ENCODE results near the gene C12orf76. TPM values are rescaled to one million over a fixed set of nuclear protein-coding genes. Genes with fewer than 3 reads are reported as not detected.

Gene C12orf76
- total RNA-seq, 1 experiment from 2014 or later = 29.4 TPM

DNA sequence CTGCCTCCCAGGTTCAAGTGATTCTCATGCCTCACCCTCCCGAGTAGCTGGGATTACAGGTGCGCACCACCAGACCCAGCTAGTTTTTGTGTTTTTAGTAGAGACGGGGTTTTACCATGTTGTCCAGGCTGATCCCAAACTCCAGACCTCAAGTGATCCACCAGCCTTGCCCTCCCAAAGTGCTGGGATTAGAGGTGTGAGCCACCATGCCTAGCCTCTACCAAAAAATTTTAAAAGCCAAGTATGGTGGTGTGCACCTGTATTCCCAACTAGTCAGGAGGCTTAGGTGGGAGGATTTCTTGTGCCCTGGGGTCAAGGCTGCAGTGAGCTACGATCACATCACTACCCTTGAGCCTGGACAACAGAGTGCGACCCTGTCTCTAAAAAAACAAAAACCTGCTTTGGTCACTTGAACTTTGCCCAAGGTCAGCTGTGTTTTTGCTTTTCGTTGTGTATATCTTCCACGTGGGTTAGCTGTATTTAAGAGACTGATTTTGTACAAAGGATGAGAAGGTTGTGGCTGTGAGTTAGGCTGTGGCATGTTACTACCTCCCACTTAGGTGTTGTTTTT lies 12.7 kb downstream of the C12orf76 start:
- Histone ChIP-seq H3K9me2 (ENCODE audit: insufficient read depth) (no peaks in the 10 kb centered on the region), H3F3A (ENCODE audit: insufficient read depth, low read depth) (peaks cover 34% of the 10 kb centered on the region), H3K36me3 (ENCODE audit: low read depth) (peaks cover 9% of the 10 kb centered on the region), H3K4me2 (no peak overlapping the region), H3K4me1 (replicated peaks; ENCODE audit: insufficient read depth) (peaks cover 26% of the 10 kb centered on the region), H3K27me3 (ENCODE audit: insufficient read depth, low read depth) (no peaks in the 10 kb centered on the region), H3K27ac (no peak overlapping the region), H3K9me3 (ENCODE audit: insufficient read depth, low read depth) (no peaks in the 10 kb centered on the region), H2AFZ (no peak overlapping the region), H4K20me1 (ENCODE audit: insufficient read depth) (no peaks in the 10 kb centered on the region), H3K4me3 (no peak overlapping the region), H3K79me2 (ENCODE audit: low read depth) (peaks cover 14% of the 10 kb centered on the region; the same call in 1 of the 2 replicates)
- intact Hi-C loops (cut with micrococcal nuclease; ENCODE audit: unreplicated experiment) = loop anchor here (5.0 kb wide), 2 partner anchors 67 to 83 kb away; no protein-coding TSS in a partner anchor
- TF ChIP-seq, protein P1, sequence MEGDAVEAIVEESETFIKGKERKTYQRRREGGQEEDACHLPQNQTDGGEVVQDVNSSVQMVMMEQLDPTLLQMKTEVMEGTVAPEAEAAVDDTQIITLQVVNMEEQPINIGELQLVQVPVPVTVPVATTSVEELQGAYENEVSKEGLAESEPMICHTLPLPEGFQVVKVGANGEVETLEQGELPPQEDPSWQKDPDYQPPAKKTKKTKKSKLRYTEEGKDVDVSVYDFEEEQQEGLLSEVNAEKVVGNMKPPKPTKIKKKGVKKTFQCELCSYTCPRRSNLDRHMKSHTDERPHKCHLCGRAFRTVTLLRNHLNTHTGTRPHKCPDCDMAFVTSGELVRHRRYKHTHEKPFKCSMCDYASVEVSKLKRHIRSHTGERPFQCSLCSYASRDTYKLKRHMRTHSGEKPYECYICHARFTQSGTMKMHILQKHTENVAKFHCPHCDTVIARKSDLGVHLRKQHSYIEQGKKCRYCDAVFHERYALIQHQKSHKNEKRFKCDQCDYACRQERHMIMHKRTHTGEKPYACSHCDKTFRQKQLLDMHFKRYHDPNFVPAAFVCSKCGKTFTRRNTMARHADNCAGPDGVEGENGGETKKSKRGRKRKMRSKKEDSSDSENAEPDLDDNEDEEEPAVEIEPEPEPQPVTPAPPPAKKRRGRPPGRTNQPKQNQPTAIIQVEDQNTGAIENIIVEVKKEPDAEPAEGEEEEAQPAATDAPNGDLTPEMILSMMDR (conservative IDR thresholded peaks at IDR 0.05) = no peak
- no peak for TF ChIP-seq EZH2 (IDR thresholded peaks at IDR 0.05; ENCODE audit: low read depth)
- BruUV-seq (replicated peaks) = no TSS peak
- CTCF ChIA-PET = no interaction called here
- DNase-seq = no peak
- POLR2A ChIA-PET (ENCODE audit: unreplicated experiment) = no interaction called here

DNA sequence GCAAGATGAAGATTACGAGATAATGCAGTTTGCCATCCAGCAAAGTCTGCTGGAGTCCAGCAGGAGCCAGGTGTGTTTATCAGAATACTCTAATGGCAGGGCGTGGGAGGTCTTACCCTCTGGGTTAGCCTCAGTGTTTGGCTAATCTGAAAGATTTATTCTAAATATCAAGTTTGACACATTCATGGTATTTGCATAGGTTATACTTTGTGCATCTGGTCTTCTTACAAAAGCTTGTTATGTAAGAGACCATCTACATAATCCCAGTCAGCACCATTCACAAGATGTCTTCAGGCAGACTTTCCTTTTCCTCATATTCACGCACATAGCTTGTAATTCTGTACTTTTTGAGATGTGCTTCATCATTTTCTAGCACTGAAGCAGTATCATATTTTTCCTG lies 14.4 kb downstream of the C12orf76 start:
- no peak overlapping the region for H3K27ac ChIP-seq
- no peak overlapping the region for H2AFZ ChIP-seq
- H3K9me3 ChIP-seq (ENCODE audit: insufficient read depth, low read depth) = no peaks in the 10 kb centered on the region
- H3K9me2 ChIP-seq (ENCODE audit: insufficient read depth) = no peaks in the 10 kb centered on the region
- no peaks in the 10 kb centered on the region for H3K27me3 ChIP-seq (ENCODE audit: insufficient read depth, low read depth)
- no peak for TF ChIP-seq EZH2 (IDR thresholded peaks at IDR 0.05; ENCODE audit: low read depth)
- TF ChIP-seq, protein P1 (conservative IDR thresholded peaks at IDR 0.05) = no peak
- ChIA-PET CTCF (interaction anchor here (0.7 kb wide), 1 partner anchor 423 kb away, joined by 3 read pairs; no protein-coding TSS in a partner anchor), POLR2A (ENCODE audit: unreplicated experiment) (no interaction called here)
- no peak overlapping the region for H3K4me2 ChIP-seq
- peaks cover 14% of the 10 kb centered on the region; the same call in 1 of the 2 replicates for H3K79me2 ChIP-seq (ENCODE audit: low read depth)
- no peak overlapping the region for H3K4me3 ChIP-seq
- no peak for DNase-seq
- peaks cover 9% of the 10 kb centered on the region for H3K36me3 ChIP-seq (ENCODE audit: low read depth)
- peaks cover 11% of the 10 kb centered on the region for H3K4me1 ChIP-seq (replicated peaks; ENCODE audit: insufficient read depth)
- H4K20me1 ChIP-seq (ENCODE audit: insufficient read depth) = no peaks in the 10 kb centered on the region
- intact Hi-C loops (cut with micrococcal nuclease; ENCODE audit: unreplicated experiment) = no loop called here
- BruUV-seq (replicated peaks) = no TSS peak
- H3F3A ChIP-seq (ENCODE audit: insufficient read depth, low read depth) = peaks cover 19% of the 10 kb centered on the region

DNA sequence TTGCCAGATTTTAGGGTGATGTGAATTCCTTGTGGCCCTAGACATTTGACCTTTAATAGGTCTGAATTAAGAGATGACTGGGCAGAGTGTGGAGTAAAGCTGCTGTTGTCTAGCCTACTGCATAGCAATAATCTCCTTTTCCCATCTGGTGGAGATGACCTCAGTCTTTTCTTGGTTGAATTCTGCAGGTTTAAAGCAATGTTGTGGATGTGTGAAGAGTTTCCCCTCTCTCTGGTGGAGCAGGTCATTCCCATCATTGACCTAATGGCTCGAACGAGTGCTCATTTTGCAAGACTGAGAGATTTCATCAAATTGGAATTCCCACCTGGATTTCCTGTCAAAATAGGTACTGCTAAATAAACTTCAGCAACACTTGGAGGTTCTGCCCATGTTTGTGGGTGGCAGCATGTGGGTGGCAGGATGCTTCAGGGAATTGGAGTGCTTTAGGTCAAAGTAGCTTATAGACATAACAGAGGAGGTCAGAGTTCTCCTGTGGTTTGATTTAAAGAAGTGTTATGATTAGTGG lies 19.0 kb downstream of the C12orf76 start:
- H3K36me3 ChIP-seq (ENCODE audit: low read depth) = peaks cover 17% of the 10 kb centered on the region
- CTCF ChIA-PET = no interaction called here

More for the DNA sequence above, 19.0 kb downstream of the C12orf76 start:
- no TSS peak for BruUV-seq (replicated peaks)
- intact Hi-C loops (cut with micrococcal nuclease; ENCODE audit: unreplicated experiment) = no loop called here
- Histone ChIP-seq H4K20me1 (ENCODE audit: insufficient read depth) (no peaks in the 10 kb centered on the region), H3K4me3 (no peak overlapping the region), H3K27me3 (ENCODE audit: insufficient read depth, low read depth) (no peaks in the 10 kb centered on the region), H3K9me3 (ENCODE audit: insufficient read depth, low read depth) (no peaks in the 10 kb centered on the region), H3K4me2 (no peak overlapping the region), H3K27ac (no peak overlapping the region), H3K4me1 (replicated peaks; ENCODE audit: insufficient read depth) (no peaks in the 10 kb centered on the region), H3K79me2 (ENCODE audit: low read depth) (no peaks in the 10 kb centered on the region), H3K9me2 (ENCODE audit: insufficient read depth) (no peaks in the 10 kb centered on the region), H3F3A (ENCODE audit: insufficient read depth, low read depth) (peaks cover 11% of the 10 kb centered on the region; the same call in 1 of the 2 replicates), H2AFZ (no peak overlapping the region)
- TF ChIP-seq, protein P1 (conservative IDR thresholded peaks at IDR 0.05) = no peak
- TF ChIP-seq EZH2 (IDR thresholded peaks at IDR 0.05; ENCODE audit: low read depth) = no peak
- no peak for DNase-seq
- POLR2A ChIA-PET (ENCODE audit: unreplicated experiment) = no interaction called here
